ENCODE results near the gene TREX2. TPM values are rescaled to one million over a fixed set of nuclear protein-coding genes. Genes with fewer than 3 reads are reported as not detected.

Gene TREX2
- total RNA-seq, 4 donors from 2014 or later = 0.42 to 1.6 (median 0.87) TPM

GRCh38 chrX:153458476-153458875 lies 12.6 kb upstream of the TREX2 start:
- Histone ChIP-seq H3K9me3 (no peaks in the 10 kb centered on the region), H3K27ac (no peak overlapping the region), H3K27me3 (no peaks in the 10 kb centered on the region), H3K4me3 (no peak overlapping the region), H3K36me3 (peaks cover 0 to 57% of the 10 kb centered on the region in 2 donors), H3K4me1 (peaks cover 0 to 19% (median 0%) of the 10 kb centered on the region in 3 donors)
- WGBS, 2 donors (ENCODE audit: low coverage in 1 of 2) = 63% methylated on average over 4 of the region's 4 CpGs; no CpG with 5 or more reads in 1 of the 2 donors
- no peak for ATAC-seq
- no peak for TF ChIP-seq CTCF (IDR thresholded peaks at IDR 0.05)

- TF ChIP-seq EP300 (IDR thresholded peaks at IDR 0.05) = no peak
- TF ChIP-seq POLR2A (IDR thresholded peaks at IDR 0.05) = no peak
- TF ChIP-seq POLR2AphosphoS5 (IDR thresholded peaks at IDR 0.05) = no peak
- TF ChIP-seq CTCF (IDR thresholded peaks at IDR 0.05) = no peak
- ATAC-seq = no peak
- H3K4me3 ChIP-seq = no peak overlapping the region
- no peaks in the 10 kb centered on the region for H3K27me3 ChIP-seq
- WGBS, 2 donors (ENCODE audit: low coverage in 1 of 2) = 82 to 89% methylated on average over 3 to 9 of the region's 17 CpGs
- peaks cover 0 to 19% (median 0%) of the 10 kb centered on the region in 3 donors for H3K4me1 ChIP-seq
- H3K27ac ChIP-seq = no peak overlapping the region
- peaks cover 0 to 56% of the 10 kb centered on the region in 2 donors for H3K36me3 ChIP-seq
- H3K9me3 ChIP-seq = no peaks in the 10 kb centered on the region
Measured at GRCh38 chrX:153457827-153458466, 12.1 kb upstream of the TREX2 start.

DNA sequence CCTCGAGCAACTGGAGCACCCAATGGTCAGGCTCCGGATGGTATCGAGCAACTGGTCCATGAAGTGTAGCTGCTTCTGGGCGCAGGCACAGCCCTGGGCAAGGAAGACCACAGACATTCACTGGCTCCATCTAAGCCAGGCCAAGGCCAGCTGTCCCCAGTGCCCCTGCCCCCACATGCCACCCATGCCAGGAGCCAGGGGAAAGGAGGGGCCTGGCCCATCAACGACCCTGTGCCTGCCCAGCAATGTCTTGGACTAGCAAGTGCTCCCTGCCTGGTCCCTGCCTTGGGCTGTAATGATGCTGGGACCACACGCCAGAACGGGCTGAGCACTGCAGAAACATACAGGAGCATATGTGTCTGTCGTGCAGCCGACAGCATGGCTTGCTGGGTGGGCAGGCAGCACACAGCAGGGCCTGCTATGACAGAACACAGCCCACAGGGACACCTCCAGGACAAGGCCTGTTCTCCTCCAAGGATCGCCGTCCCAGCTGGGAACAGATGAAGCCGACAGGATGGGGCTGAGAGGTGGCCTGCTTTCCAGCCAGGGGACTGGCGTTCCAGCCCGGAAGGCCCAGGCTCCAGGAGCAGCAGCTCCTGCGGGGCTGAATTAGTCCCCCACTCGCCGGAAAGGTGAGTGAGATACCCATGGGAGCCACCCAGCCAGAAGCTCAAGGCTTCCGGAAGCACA lies 11.4 kb upstream of the TREX2 start:
- Histone ChIP-seq H3K4me1 (peaks cover 0 to 19% (median 0%) of the 10 kb centered on the region in 3 donors), H3K9me3 (no peaks in the 10 kb centered on the region), H3K27me3 (no peaks in the 10 kb centered on the region), H3K4me3 (no peak overlapping the region), H3K36me3 (peaks cover 0 to 54% of the 10 kb centered on the region in 2 donors), H3K27ac (no peak overlapping the region)
- no peak for ATAC-seq
- WGBS, 2 donors (ENCODE audit: low coverage in 1 of 2) = no CpG with 5 or more reads among the region's 18 CpGs
- no peak for TF ChIP-seq POLR2A (IDR thresholded peaks at IDR 0.05)
- TF ChIP-seq EP300 (IDR thresholded peaks at IDR 0.05) = no peak
- TF ChIP-seq CTCF (IDR thresholded peaks at IDR 0.05) = no peak

- H3K4me3 ChIP-seq = no peak overlapping the region
- H3K27ac ChIP-seq = no peak overlapping the region
- no peak for ATAC-seq
- H3K27me3 ChIP-seq = no peaks in the 10 kb centered on the region
- no peak for TF ChIP-seq CTCF (IDR thresholded peaks at IDR 0.05)
- no peak for TF ChIP-seq POLR2AphosphoS5 (IDR thresholded peaks at IDR 0.05)
- no peak for TF ChIP-seq POLR2A (IDR thresholded peaks at IDR 0.05)
- no peak for TF ChIP-seq EP300 (IDR thresholded peaks at IDR 0.05)
- peaks cover 0 to 50% of the 10 kb centered on the region in 2 donors for H3K36me3 ChIP-seq
- WGBS, 2 donors (ENCODE audit: low coverage in 1 of 2) = no CpG with 5 or more reads among the region's 9 CpGs
- H3K4me1 ChIP-seq = peaks cover 0 to 19% (median 0%) of the 10 kb centered on the region in 3 donors
- H3K9me3 ChIP-seq = no peaks in the 10 kb centered on the region
Measured at GRCh38 chrX:153456704-153457103, 10.8 kb upstream of the TREX2 start.

GRCh38 chrX:153456161-153456560 lies 10.3 kb upstream of the TREX2 start:
- ATAC-seq = no peak
- H3K36me3 ChIP-seq = peaks cover 0 to 51% of the 10 kb centered on the region in 2 donors
- H3K27me3 ChIP-seq = no peaks in the 10 kb centered on the region
- no peak overlapping the region for H3K4me3 ChIP-seq
- H3K27ac ChIP-seq = no peak overlapping the region
- H3K9me3 ChIP-seq = no peaks in the 10 kb centered on the region
- peaks cover 0 to 19% (median 0%) of the 10 kb centered on the region in 3 donors for H3K4me1 ChIP-seq
- TF ChIP-seq POLR2AphosphoS5 (IDR thresholded peaks at IDR 0.05) = no peak
- no peak for TF ChIP-seq EP300 (IDR thresholded peaks at IDR 0.05)
- no peak for TF ChIP-seq CTCF (IDR thresholded peaks at IDR 0.05)
- no peak for TF ChIP-seq POLR2A (IDR thresholded peaks at IDR 0.05)
- no CpG with 5 or more reads among the region's 12 CpGs for WGBS, 2 donors (ENCODE audit: low coverage in 1 of 2)

Data from gastroesophageal sphincter (tissue), 4 donors.